ENCODE results near the gene TNFRSF21. TPM values are rescaled to one million over a fixed set of nuclear protein-coding genes. Genes with fewer than 3 reads are reported as not detected.

TNFRSF21 gene
- total RNA-seq, 2 donors from 2014 or later = 24.6 to 26.0 TPM

DNA sequence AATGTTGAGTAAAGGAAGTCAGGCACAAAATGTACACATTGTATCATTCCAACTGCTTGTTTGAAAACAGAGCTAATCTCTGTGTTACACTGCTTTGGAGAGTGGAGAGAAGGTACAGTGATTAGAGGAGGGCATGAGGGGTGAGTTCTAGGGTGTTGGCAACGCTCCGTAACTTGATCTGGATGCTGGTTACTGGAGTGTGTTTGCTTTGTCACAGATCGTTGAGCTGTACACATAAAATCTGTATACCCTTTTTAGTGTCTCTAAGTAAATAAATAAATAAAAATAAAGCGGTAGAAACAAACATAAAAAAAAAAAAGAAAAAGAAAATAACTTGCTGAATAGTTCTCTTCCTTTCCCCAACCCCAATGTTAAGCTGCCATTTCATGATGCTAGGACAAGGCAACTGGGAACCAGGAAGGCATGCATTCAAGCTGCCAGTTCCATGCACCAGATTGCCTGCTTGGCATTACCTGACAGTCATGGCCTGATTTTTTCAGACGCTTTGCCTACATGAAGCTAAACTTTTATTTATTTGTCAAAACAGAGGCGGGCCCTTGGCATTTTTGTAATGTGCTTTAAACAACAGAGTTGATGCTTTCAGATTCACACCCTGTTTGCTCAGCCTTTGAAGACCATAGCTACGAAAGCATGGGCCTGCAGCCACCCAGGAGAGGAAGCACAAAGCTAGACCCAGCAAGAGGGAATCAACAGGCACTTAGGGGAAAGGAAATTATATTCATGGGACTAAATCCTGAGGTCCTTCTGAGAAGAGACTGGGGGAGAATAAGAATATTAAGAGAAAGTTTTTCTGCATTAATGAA, 21.2 kb downstream of the TNFRSF21 start:
- no peaks in the 10 kb centered on the region for H3K4me1 ChIP-seq
- no peak for TF ChIP-seq POLR2A (IDR thresholded peaks at IDR 0.05)
- TF ChIP-seq, protein P1, sequence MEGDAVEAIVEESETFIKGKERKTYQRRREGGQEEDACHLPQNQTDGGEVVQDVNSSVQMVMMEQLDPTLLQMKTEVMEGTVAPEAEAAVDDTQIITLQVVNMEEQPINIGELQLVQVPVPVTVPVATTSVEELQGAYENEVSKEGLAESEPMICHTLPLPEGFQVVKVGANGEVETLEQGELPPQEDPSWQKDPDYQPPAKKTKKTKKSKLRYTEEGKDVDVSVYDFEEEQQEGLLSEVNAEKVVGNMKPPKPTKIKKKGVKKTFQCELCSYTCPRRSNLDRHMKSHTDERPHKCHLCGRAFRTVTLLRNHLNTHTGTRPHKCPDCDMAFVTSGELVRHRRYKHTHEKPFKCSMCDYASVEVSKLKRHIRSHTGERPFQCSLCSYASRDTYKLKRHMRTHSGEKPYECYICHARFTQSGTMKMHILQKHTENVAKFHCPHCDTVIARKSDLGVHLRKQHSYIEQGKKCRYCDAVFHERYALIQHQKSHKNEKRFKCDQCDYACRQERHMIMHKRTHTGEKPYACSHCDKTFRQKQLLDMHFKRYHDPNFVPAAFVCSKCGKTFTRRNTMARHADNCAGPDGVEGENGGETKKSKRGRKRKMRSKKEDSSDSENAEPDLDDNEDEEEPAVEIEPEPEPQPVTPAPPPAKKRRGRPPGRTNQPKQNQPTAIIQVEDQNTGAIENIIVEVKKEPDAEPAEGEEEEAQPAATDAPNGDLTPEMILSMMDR (IDR thresholded peaks at IDR 0.05) = no peak
- DNase-seq (no peak), ATAC-seq (no peak)
- no peak overlapping the region for H3K27ac ChIP-seq
- WGBS, 2 donors = 65 to 74% methylated on average over 7 of the region's 7 CpGs
- H3K36me3 ChIP-seq (replicated peaks in 1 of 2; ENCODE audit: insufficient read depth in 1 of 2, low read depth in 2 of 2) = peaks cover 0 to 3% of the 10 kb centered on the region in 2 donors
- no peaks in the 10 kb centered on the region for H3K27me3 ChIP-seq
- intact Hi-C loops (cut with DNase I) = no loop called here
- H3K9me3 ChIP-seq = no peaks in the 10 kb centered on the region
- no peak overlapping the region for H3K4me3 ChIP-seq

DNA sequence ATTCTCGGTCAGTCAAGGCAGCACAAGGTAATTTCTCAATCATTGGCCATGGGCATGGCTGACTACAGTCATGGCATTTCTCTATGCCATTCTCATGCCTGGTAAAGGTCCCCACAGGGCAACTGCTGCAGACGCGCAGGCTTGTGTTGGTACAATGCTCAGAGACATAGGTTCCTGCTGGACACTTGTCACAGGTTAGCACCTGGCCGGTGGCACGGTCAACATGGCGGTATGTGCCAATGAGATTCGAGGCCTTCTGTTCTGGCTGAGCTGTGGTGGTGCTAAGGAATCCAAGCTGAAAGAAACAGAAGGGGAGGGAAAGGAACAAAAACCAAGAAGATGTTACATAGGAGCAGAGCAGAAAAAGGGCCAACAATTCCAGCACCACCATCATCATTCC, 23.4 kb downstream of the TNFRSF21 start:
- peaks cover 0 to 3% of the 10 kb centered on the region in 2 donors for H3K36me3 ChIP-seq (replicated peaks in 1 of 2; ENCODE audit: insufficient read depth in 1 of 2, low read depth in 2 of 2)
- no peak overlapping the region for H3K4me3 ChIP-seq
- WGBS, 2 donors = 96 to 97% methylated on average over 7 of the region's 7 CpGs
- no peaks in the 10 kb centered on the region for H3K27me3 ChIP-seq
- TF ChIP-seq, protein P1 (IDR thresholded peaks at IDR 0.05) = no peak
- no peak for TF ChIP-seq POLR2A (IDR thresholded peaks at IDR 0.05)
- DNase-seq (no peak), ATAC-seq (no peak)
- intact Hi-C loops (cut with DNase I) = no loop called here
- H3K9me3 ChIP-seq = no peaks in the 10 kb centered on the region
- no peaks in the 10 kb centered on the region for H3K4me1 ChIP-seq
- no peak overlapping the region for H3K27ac ChIP-seq

DNA sequence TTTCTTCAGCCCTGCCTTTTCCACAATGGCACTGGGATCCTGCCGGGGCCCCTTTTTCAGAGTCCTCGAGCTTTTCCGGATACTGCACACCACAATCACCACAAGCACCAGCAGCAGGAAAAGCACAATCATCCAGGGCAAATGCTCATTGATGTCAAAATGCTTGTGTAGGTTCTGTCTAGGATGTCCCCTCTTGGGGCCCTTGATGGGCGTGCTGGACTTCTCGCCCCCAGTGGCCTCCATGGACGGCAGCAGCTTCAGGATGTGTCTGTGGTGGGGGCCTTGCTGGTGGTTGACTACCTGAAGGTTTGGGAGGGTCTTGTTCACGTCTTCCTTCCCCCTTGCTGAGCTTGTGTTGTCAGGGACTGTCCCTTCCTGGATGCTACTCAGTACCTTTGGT, 25.7 kb downstream of the TNFRSF21 start:
- 92 to 100% methylated on average over 5 to 7 of the region's 7 CpGs for WGBS, 2 donors
- H3K4me1 ChIP-seq = no peaks in the 10 kb centered on the region
- no peak for TF ChIP-seq POLR2A (IDR thresholded peaks at IDR 0.05)
- TF ChIP-seq, protein P1 (IDR thresholded peaks at IDR 0.05) = no peak
- ATAC-seq (no peak), DNase-seq (no peak)
- H3K27me3 ChIP-seq = no peaks in the 10 kb centered on the region
- H3K27ac ChIP-seq = no peak overlapping the region
- H3K4me3 ChIP-seq = no peak overlapping the region
- H3K9me3 ChIP-seq = no peaks in the 10 kb centered on the region
- peaks cover 0 to 3% of the 10 kb centered on the region in 2 donors for H3K36me3 ChIP-seq (replicated peaks in 1 of 2; ENCODE audit: insufficient read depth in 1 of 2, low read depth in 2 of 2)
- intact Hi-C loops (cut with DNase I) = no loop called here

DNA sequence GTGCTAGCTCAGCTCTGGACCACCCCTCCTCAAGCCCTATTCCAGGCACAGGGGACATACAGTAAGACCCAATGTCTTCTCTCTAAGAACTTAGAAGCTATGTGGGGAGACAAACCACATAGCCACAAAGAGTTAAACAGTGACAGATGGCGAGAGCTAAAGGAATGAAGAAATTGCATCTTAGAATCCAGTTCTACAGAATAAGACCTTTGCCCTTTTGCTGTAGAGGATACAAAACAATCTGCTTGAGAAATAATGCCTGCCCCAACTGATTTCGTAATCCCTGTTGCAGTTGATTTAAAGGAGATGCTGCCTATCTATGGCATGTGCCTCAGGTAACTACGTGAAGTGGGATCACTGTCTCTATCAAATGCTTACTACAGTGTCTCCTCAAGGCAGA, 31.2 kb downstream of the TNFRSF21 start:
- no peak for TF ChIP-seq POLR2A (IDR thresholded peaks at IDR 0.05)
- TF ChIP-seq, protein P1 (IDR thresholded peaks at IDR 0.05) = no peak
- WGBS, 2 donors = 67 to 70% methylated on average over 3 of the region's 3 CpGs
- H3K36me3 ChIP-seq (replicated peaks in 1 of 2; ENCODE audit: insufficient read depth in 1 of 2, low read depth in 2 of 2) = no peaks in the 10 kb centered on the region
- H3K9me3 ChIP-seq = no peaks in the 10 kb centered on the region
- DNase-seq (no peak), ATAC-seq (no peak)
- H3K27me3 ChIP-seq = no peaks in the 10 kb centered on the region
- no peak overlapping the region for H3K27ac ChIP-seq
- no peak overlapping the region for H3K4me3 ChIP-seq
- no peaks in the 10 kb centered on the region for H3K4me1 ChIP-seq
- intact Hi-C loops (cut with DNase I) = no loop called here

DNA sequence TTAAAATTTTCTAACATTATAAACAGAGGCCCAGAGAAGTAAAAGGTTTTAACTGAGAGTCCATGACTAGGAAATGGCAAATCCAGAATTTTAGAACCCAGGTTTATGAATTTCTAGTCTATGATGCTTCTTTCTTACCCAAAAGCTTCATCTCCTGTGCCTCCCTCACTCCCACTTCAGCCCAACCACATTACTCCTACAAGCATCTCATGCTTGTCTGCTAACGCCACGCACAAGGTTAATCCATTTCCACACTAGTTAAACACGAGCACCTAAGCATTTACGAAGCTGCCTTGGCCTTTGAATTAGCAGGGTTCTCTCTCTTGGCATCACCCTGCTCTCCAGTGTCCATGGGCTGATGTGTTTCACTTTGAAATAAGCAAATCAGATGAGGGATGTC, 32.0 kb downstream of the TNFRSF21 start:
- Histone ChIP-seq H3K4me1 (no peaks in the 10 kb centered on the region), H3K9me3 (no peaks in the 10 kb centered on the region), H3K4me3 (no peak overlapping the region), H3K36me3 (replicated peaks in 1 of 2; ENCODE audit: insufficient read depth in 1 of 2, low read depth in 2 of 2) (no peaks in the 10 kb centered on the region), H3K27me3 (no peaks in the 10 kb centered on the region), H3K27ac (no peak overlapping the region)
- intact Hi-C loops (cut with DNase I) = no loop called here
- no peak for TF ChIP-seq POLR2A (IDR thresholded peaks at IDR 0.05)
- TF ChIP-seq, protein P1 (IDR thresholded peaks at IDR 0.05) = no peak
- DNase-seq (no peak), ATAC-seq (no peak)
- 91 to 96% methylated on average over 4 of the region's 4 CpGs for WGBS, 2 donors

Data from body of pancreas (tissue), 4 donors.